ENCODE data around the gene ZBTB39.

GRCh38 chr12:57029457-57029856 is 23.1 kb upstream of the ZBTB39 start:
- TF ChIP-seq CTCF (IDR thresholded peaks at IDR 0.05; ENCODE audit: insufficient read depth, low read length) = no peak
- TF ChIP-seq POLR2AphosphoS5 (IDR thresholded peaks at IDR 0.05; ENCODE audit: low read depth) = no peak
